Keratinocyte (primary cell): Measurements from ENCODE around the gene CSTB.

Experiments used
- EZH2 ChIP-seq: IDR thresholded peaks from one replicate; pipeline ENCODE4 v1.6.1; 2012; ENCODE audit warnings: inconsistent platforms, mild to moderate bottlenecking, low read length, moderate library complexity
- TF ChIP-seq, protein P1 (sequence below), 3 experiments: IDR thresholded peaks in 1 of 3; conservative IDR thresholded peaks in 1 of 3; optimal IDR thresholded peaks in 1 of 3; 2 replicates in 2 of 3; 3 replicates in 1 of 3; pipeline versions ENCODE3 to v1.5.1; 2011; ENCODE audit warnings: low read length in 3 of 3, mild to moderate bottlenecking in 3 of 3, moderate library complexity in 2 of 3, control low read depth in 1 of 3, inconsistent platforms in 1 of 3; ENCODE audit not compliant: insufficient read depth in 2 of 3; ENCODE audit errors: extremely low read depth in 1 of 3

DNA sequence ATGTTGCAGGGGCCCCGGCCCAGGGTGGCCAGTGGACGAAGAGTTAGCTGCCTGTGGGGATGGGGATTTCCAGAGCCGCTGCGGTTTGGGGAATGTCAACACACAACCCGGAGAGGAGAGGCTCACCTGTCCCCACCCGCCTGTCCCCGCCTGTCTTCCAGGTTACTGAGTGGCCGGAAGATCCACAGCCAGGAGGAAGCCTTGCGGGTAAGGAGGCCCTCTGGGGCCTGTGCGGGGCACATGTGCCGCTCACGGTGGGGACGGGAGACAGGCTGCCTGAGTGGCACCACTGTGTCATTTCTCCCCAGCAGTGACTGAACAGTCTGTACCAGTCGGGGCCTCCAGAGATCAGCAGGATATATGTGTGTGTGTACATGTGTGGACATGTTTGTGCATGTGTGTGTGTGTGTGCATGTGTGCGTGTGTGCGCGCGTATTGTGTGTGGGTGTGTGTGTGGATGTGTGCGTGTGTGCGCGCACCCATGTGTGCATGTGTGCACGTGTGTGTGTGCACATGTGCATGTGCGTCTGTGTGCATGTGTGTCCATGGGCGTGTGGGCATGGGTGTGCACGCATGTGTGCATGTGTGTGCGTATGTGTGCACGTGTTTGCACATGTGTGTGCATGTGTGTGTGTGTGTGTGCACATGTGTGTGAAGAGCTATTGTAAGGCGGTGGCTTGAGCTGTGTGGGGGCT, 25.6 kb downstream of the CSTB start:
- TF ChIP-seq, protein P1, sequence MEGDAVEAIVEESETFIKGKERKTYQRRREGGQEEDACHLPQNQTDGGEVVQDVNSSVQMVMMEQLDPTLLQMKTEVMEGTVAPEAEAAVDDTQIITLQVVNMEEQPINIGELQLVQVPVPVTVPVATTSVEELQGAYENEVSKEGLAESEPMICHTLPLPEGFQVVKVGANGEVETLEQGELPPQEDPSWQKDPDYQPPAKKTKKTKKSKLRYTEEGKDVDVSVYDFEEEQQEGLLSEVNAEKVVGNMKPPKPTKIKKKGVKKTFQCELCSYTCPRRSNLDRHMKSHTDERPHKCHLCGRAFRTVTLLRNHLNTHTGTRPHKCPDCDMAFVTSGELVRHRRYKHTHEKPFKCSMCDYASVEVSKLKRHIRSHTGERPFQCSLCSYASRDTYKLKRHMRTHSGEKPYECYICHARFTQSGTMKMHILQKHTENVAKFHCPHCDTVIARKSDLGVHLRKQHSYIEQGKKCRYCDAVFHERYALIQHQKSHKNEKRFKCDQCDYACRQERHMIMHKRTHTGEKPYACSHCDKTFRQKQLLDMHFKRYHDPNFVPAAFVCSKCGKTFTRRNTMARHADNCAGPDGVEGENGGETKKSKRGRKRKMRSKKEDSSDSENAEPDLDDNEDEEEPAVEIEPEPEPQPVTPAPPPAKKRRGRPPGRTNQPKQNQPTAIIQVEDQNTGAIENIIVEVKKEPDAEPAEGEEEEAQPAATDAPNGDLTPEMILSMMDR (optimal IDR thresholded peaks at IDR 0.05 in 1 of 3, IDR thresholded peaks at IDR 0.05 in 1 of 3, conservative IDR thresholded peaks at IDR 0.05 in 1 of 3; ENCODE audit: extremely low read depth in 1 of 3, insufficient read depth in 2 of 3, low read length in 3 of 3), result no peak
- no peak for TF ChIP-seq EZH2
